ENCODE measurements around the gene DNAJC4. TPM values are rescaled to one million over a fixed set of nuclear protein-coding genes. Genes with fewer than 3 reads are reported as not detected.
A peak's percentile ranks its signal among the peaks of the same experiment; 100 is the strongest.

Gene DNAJC4
- polyA plus RNA-seq, 3 donors: 25.5 to 78.9 (median 32.5) TPM

GRCh38 chr11:64181506-64182411, 48.6 kb upstream of the DNAJC4 start:
- Histone ChIP-seq H3K27ac (ENCODE audit: low read depth in 1 of 2, low read length in 2 of 2) (peak overlapping the region; percentile 11 to 59), H3K4me1 (ENCODE audit: control insufficient read depth in 1 of 2, insufficient read depth in 2 of 2, low read length in 2 of 2) (peaks cover 32 to 41% of the 10 kb centered on the region in 2 donors), H3K27me3 (ENCODE audit: control insufficient read depth in 2 of 2, insufficient read depth in 2 of 2, low read length in 2 of 2) (no peaks in the 10 kb centered on the region), H3K36me3 (replicated peaks in 1 of 2; ENCODE audit: control insufficient read depth in 1 of 2, insufficient read depth in 2 of 2, low read length in 2 of 2) (no peaks in the 10 kb centered on the region), H4K20me1 (ENCODE audit: insufficient read depth, low read length) (no peaks in the 10 kb centered on the region), H3K4me2 (replicated peaks; ENCODE audit: extremely low read depth, low read length, poor library complexity, severe bottlenecking) (peak overlapping the region; percentile 44), H3K9me3 (replicated peaks in 1 of 2; ENCODE audit: control insufficient read depth in 1 of 2, insufficient read depth in 1 of 2, low read length in 2 of 2) (no peaks in the 10 kb centered on the region), H3K9ac (ENCODE audit: insufficient read depth, low read length, poor library complexity, severe bottlenecking) (no peak overlapping the region), H2AFZ (ENCODE audit: insufficient read depth, low read depth, low read length, poor library complexity, severe bottlenecking) (peak overlapping the region; percentile 63), H3K4me3 (replicated peaks in 1 of 3; ENCODE audit: low read depth in 2 of 3, low read length in 3 of 3) (peak overlapping the region in 1 of 3 experiments; percentile 45), H3K79me2 (ENCODE audit: insufficient read depth, low read length) (peaks cover 18% of the 10 kb centered on the region)
- Mint-ChIP-seq H3K27ac (peak overlapping the region in 6 of 7 donors; percentile 32 to 84 (median 74)), H3K9me3 (no peaks in the 10 kb centered on the region), H3K27me3 (ENCODE audit: low read depth in 3 of 3) (peaks cover 0 to 4% (median 0%) of the 10 kb centered on the region in 3 donors), H3K4me3 (peak overlapping the region in 1 of 2 donors; percentile 74), H3K4me1 (peaks cover 51% of the 10 kb centered on the region), H3K36me3 (peaks cover 0 to 3% of the 10 kb centered on the region in 2 donors)
- intact Hi-C loops (cut with micrococcal nuclease): no loop called here
- peak; percentile 81 to 88 (median 83) for DNase-seq
- no peak for TF ChIP-seq CTCF (IDR thresholded peaks at IDR 0.05)
- WGBS (ENCODE audit: insufficient coverage): 35% methylated on average over 6 of the region's 17 CpGs

GRCh38 chr11:64183890-64184289, 46.5 kb upstream of the DNAJC4 start:
- 100% methylated on average over 1 of the region's 7 CpGs for WGBS (ENCODE audit: insufficient coverage)

More at GRCh38 chr11:64183890-64184289, 46.5 kb upstream of the DNAJC4 start:
- Histone ChIP-seq H3K4me3 (replicated peaks in 1 of 3; ENCODE audit: low read depth in 2 of 3, low read length in 3 of 3) (no peak overlapping the region), H3K4me1 (ENCODE audit: control insufficient read depth in 1 of 2, insufficient read depth in 2 of 2, low read length in 2 of 2) (peaks cover 32 to 47% of the 10 kb centered on the region in 2 donors), H3K4me2 (replicated peaks; ENCODE audit: extremely low read depth, low read length, poor library complexity, severe bottlenecking) (no peak overlapping the region), H3K9me3 (replicated peaks in 1 of 2; ENCODE audit: control insufficient read depth in 1 of 2, insufficient read depth in 1 of 2, low read length in 2 of 2) (no peaks in the 10 kb centered on the region), H3K9ac (ENCODE audit: insufficient read depth, low read length, poor library complexity, severe bottlenecking) (no peak overlapping the region), H2AFZ (ENCODE audit: insufficient read depth, low read depth, low read length, poor library complexity, severe bottlenecking) (no peak overlapping the region), H4K20me1 (ENCODE audit: insufficient read depth, low read length) (no peaks in the 10 kb centered on the region), H3K27ac (ENCODE audit: low read depth in 1 of 2, low read length in 2 of 2) (no peak overlapping the region), H3K79me2 (ENCODE audit: insufficient read depth, low read length) (peaks cover 18% of the 10 kb centered on the region), H3K36me3 (replicated peaks in 1 of 2; ENCODE audit: control insufficient read depth in 1 of 2, insufficient read depth in 2 of 2, low read length in 2 of 2) (no peaks in the 10 kb centered on the region), H3K27me3 (ENCODE audit: control insufficient read depth in 2 of 2, insufficient read depth in 2 of 2, low read length in 2 of 2) (no peaks in the 10 kb centered on the region)
- peaks cover 0 to 1% (median 0%) of the 10 kb centered on the region in 3 donors for H3K27me3 Mint-ChIP-seq (ENCODE audit: low read depth in 3 of 3)
- no peak for DNase-seq
- no peak overlapping the region for H3K4me3 Mint-ChIP-seq
- peaks cover 2 to 3% of the 10 kb centered on the region in 2 donors for H3K36me3 Mint-ChIP-seq
- no peak for TF ChIP-seq CTCF (IDR thresholded peaks at IDR 0.05)
- peaks cover 42% of the 10 kb centered on the region for H3K4me1 Mint-ChIP-seq
- intact Hi-C loops (cut with micrococcal nuclease): no loop called here
- H3K9me3 Mint-ChIP-seq: no peaks in the 10 kb centered on the region
- peak overlapping the region in 2 of 7 donors; percentile 51 to 76 for H3K27ac Mint-ChIP-seq
